ENCODE measurements around the gene C9orf50. TPM values are rescaled to one million over a fixed set of nuclear protein-coding genes. Genes with fewer than 3 reads are reported as not detected.

The C9orf50 gene
- total and polyA plus RNA-seq, 2 experiments from 2014 or later, result not detected

GRCh38 chr9:129639756-129640085, 18.8 kb upstream of the C9orf50 start:
- H3K4me1 Mint-ChIP-seq, result peaks cover 9% of the 10 kb centered on the region
- Histone ChIP-seq H3K79me2 (replicated peaks; ENCODE audit: insufficient read depth) (peaks cover 10% of the 10 kb centered on the region), H3K4me1 (ENCODE audit: insufficient read depth) (no peaks in the 10 kb centered on the region), H3K4me2 (no peak overlapping the region), H3K27ac (ENCODE audit: low read depth) (no peak overlapping the region), H3K4me3 (no peak overlapping the region), H3K36me3 (ENCODE audit: insufficient read depth) (no peaks in the 10 kb centered on the region; the same call in 1 of the 2 replicates), H3F3A (replicated peaks; ENCODE audit: low read depth) (no peaks in the 10 kb centered on the region; the same call in 1 of the 2 replicates), H4K20me1 (replicated peaks; ENCODE audit: insufficient read depth) (peaks cover 26% of the 10 kb centered on the region), H2AFZ (no peak overlapping the region), H3K9me2 (ENCODE audit: insufficient read depth) (no peaks in the 10 kb centered on the region), H3K27me3 (ENCODE audit: insufficient read depth) (no peaks in the 10 kb centered on the region)
- ATAC-seq, result no peak
- H3K36me3 Mint-ChIP-seq (ENCODE audit: low read depth), result peaks cover 26% of the 10 kb centered on the region
- H3K27ac Mint-ChIP-seq, result no peak overlapping the region
- no peaks in the 10 kb centered on the region for H3K9me3 Mint-ChIP-seq
- peak overlapping the region; percentile 83; the same call in 1 of the 3 replicates for H3K4me3 Mint-ChIP-seq
- no peak for DNase-seq (ENCODE audit: low spot score)
- no peak for TF ChIP-seq ZNF462 (CRISPR knock-in tag; IDR thresholded peaks at IDR 0.05)
- TF ChIP-seq JUNB (IDR thresholded peaks at IDR 0.05; ENCODE audit: unreplicated experiment), result no peak
- TF ChIP-seq STAT1 (IDR thresholded peaks at IDR 0.05; ENCODE audit: unreplicated experiment), result no peak
- no peak for TF ChIP-seq ETS1 (IDR thresholded peaks at IDR 0.05)
- no peak for TF ChIP-seq EZH2 (IDR thresholded peaks at IDR 0.05; ENCODE audit: low read depth, unreplicated experiment)
- TF ChIP-seq ZNF331 (CRISPR knock-in tag; IDR thresholded peaks at IDR 0.05; ENCODE audit: low read depth), result no peak
- no peak for TF ChIP-seq EZH2phosphoT487 (IDR thresholded peaks at IDR 0.05; ENCODE audit: unreplicated experiment)
- no peak for TF ChIP-seq CREB1 (CRISPR knock-in tag; IDR thresholded peaks at IDR 0.05; ENCODE audit: low read depth)
- no peak for TF ChIP-seq ZNF114 (CRISPR knock-in tag; IDR thresholded peaks at IDR 0.05)
- TF ChIP-seq CTCF (conservative IDR thresholded peaks at IDR 0.05; ENCODE audit: low read depth in 2 of 2), result no peak
- no peak for TF ChIP-seq POLR2AphosphoS5 (IDR thresholded peaks at IDR 0.05; ENCODE audit: low read depth)
- no peak for TF ChIP-seq REST (IDR thresholded peaks at IDR 0.05; ENCODE audit: unreplicated experiment)
- TF ChIP-seq NANOG (IDR thresholded peaks at IDR 0.05; ENCODE audit: borderline replicate concordance), result no peak
- H3K27me3 Mint-ChIP-seq (ENCODE audit: insufficient read depth, low read depth, poor library complexity), result peaks cover 14% of the 10 kb centered on the region

All from GM23338 (cell line).